Osteoblast (primary cell): ENCODE results near the gene C11orf21. TPM values are rescaled to one million over a fixed set of nuclear protein-coding genes. Genes with fewer than 3 reads are reported as not detected.

Source experiments
- DNase-seq: peaks from one replicate; pipeline ENCODE4 v3.0.0; 2011; ENCODE audit warnings: low spot score, mixed read lengths; ENCODE audit not compliant: insufficient read length; ENCODE audit errors: missing footprints
- H2AFZ ChIP-seq: 2 replicates; pipeline ENCODE4 v1.6.0; 2011; ENCODE audit warnings: mild to moderate bottlenecking, low read length
- H3K27ac ChIP-seq: 2 replicates; pipeline ENCODE4 v1.5.1; 2011; ENCODE audit warnings: mild to moderate bottlenecking, low read depth, low read length, moderate library complexity
- H3K27me3 ChIP-seq: 2 replicates; pipeline ENCODE4 v1.6.0; 2012; ENCODE audit warnings: mild to moderate bottlenecking, control low read depth, inconsistent platforms, low read length, moderate library complexity; ENCODE audit not compliant: insufficient read depth
- H3K36me3 ChIP-seq: 2 replicates; pipeline ENCODE4 v1.5.1; 2011; ENCODE audit warnings: mild to moderate bottlenecking, low read length, control low read depth, moderate library complexity; ENCODE audit not compliant: insufficient read depth
- H3K4me1 ChIP-seq: 2 replicates; pipeline ENCODE4 v1.5.1; 2011; ENCODE audit warnings: mild to moderate bottlenecking, low read length, control low read depth, moderate library complexity; ENCODE audit not compliant: insufficient read depth
- H3K4me2 ChIP-seq: 2 replicates; pipeline ENCODE4 v1.6.0; 2011; ENCODE audit warnings: mild to moderate bottlenecking, low read length; ENCODE audit not compliant: insufficient read depth
- H3K4me3 ChIP-seq: fragments of 200-600 bp; sonication (generic); 3 replicates; pipeline ENCODE4 v1.5.1; 2012; ENCODE audit warnings: mild to moderate bottlenecking, low read length, inconsistent platforms; ENCODE audit not compliant: insufficient read depth
- H3K79me2 ChIP-seq: 2 replicates; pipeline ENCODE4 v1.6.0; 2012; ENCODE audit warnings: mild to moderate bottlenecking, low read length, control low read depth, inconsistent platforms; ENCODE audit not compliant: insufficient read depth
- H3K9me3 ChIP-seq: 2 replicates; pipeline ENCODE4 v1.5.1; 2011; ENCODE audit warnings: low read depth, low read length, control low read depth
- H4K20me1 ChIP-seq: 2 replicates; pipeline ENCODE4 v1.6.0; 2012; ENCODE audit warnings: mild to moderate bottlenecking, low read length, control low read depth; ENCODE audit not compliant: insufficient read depth
- CTCF ChIP-seq: IDR thresholded peaks from 2 replicates; pipeline ENCODE4 v1.5.1; 2011; ENCODE audit warnings: mild to moderate bottlenecking, low read depth, low read length, moderate library complexity; ENCODE audit errors: extremely low read depth
- total RNA-seq: library from RNA; depleted of rRNA; stranded (reverse); fragments of >200 nt; gene quantifications from 2 replicates; pipeline ENCODE4 v1.2.3, GENCODE V29; 2012

Gene C11orf21
- total RNA-seq, 1 donor: 0.36 TPM

- Histone ChIP-seq H3K4me2 (no peak overlapping the region), H3K9me3 (no peaks in the 10 kb centered on the region), H3K4me3 (no peak overlapping the region), H3K79me2 (no peaks in the 10 kb centered on the region), H4K20me1 (no peaks in the 10 kb centered on the region), H3K36me3 (no peaks in the 10 kb centered on the region), H3K27ac (no peak overlapping the region), H3K4me1 (no peaks in the 10 kb centered on the region), H2AFZ (no peak overlapping the region), H3K27me3 (peaks cover 22% of the 10 kb centered on the region)
- TF ChIP-seq CTCF: no peak
- DNase-seq: peak; percentile 57
These were observed 35.7 kb downstream of the C11orf21 start for GRCh38 chr11:2265854-2266585.

- Histone ChIP-seq H3K79me2 (no peaks in the 10 kb centered on the region), H4K20me1 (no peaks in the 10 kb centered on the region), H3K27ac (no peak overlapping the region), H2AFZ (no peak overlapping the region), H3K4me1 (no peaks in the 10 kb centered on the region), H3K9me3 (no peaks in the 10 kb centered on the region), H3K36me3 (no peaks in the 10 kb centered on the region), H3K4me3 (no peak overlapping the region), H3K4me2 (no peak overlapping the region), H3K27me3 (peaks cover 18% of the 10 kb centered on the region)
- TF ChIP-seq CTCF: no peak
- DNase-seq: peak; percentile 81
These were observed 36.3 kb downstream of the C11orf21 start for GRCh38 chr11:2265396-2265795.

- Histone ChIP-seq H3K4me1 (no peaks in the 10 kb centered on the region), H3K4me3 (no peak overlapping the region), H3K27ac (no peak overlapping the region), H3K36me3 (no peaks in the 10 kb centered on the region), H3K4me2 (no peak overlapping the region), H3K9me3 (no peaks in the 10 kb centered on the region), H2AFZ (no peak overlapping the region), H3K79me2 (no peaks in the 10 kb centered on the region), H3K27me3 (peaks cover 12% of the 10 kb centered on the region), H4K20me1 (no peaks in the 10 kb centered on the region)
- peak; percentile 60 for DNase-seq
- no peak for TF ChIP-seq CTCF
These were observed 37.2 kb downstream of the C11orf21 start for GRCh38 chr11:2264366-2265053.

GRCh38 chr11:2263724-2264360 is 37.9 kb downstream of the C11orf21 start:
- no peaks in the 10 kb centered on the region for H4K20me1 ChIP-seq
- H3K27ac ChIP-seq: no peak overlapping the region
- no peaks in the 10 kb centered on the region for H3K9me3 ChIP-seq
- no peaks in the 10 kb centered on the region for H3K79me2 ChIP-seq
- no peaks in the 10 kb centered on the region for H3K4me1 ChIP-seq
- no peak overlapping the region for H3K4me2 ChIP-seq
- H2AFZ ChIP-seq: no peak overlapping the region
- no peak overlapping the region for H3K4me3 ChIP-seq
- TF ChIP-seq CTCF: no peak
- peaks cover 9% of the 10 kb centered on the region for H3K27me3 ChIP-seq
- no peaks in the 10 kb centered on the region for H3K36me3 ChIP-seq
- peak; percentile 84 for DNase-seq
